B cell (primary cell): Measurements from ENCODE around the gene WNT3A. TPM values are rescaled to one million over a fixed set of nuclear protein-coding genes. Genes with fewer than 3 reads are reported as not detected.

Experiments used
- ATAC-seq: fragments of 200-7000 bp; cut with Tn5 transposase; one replicate; pipeline ENCODE4 v1.10.0; 2021; ENCODE audit warnings: low read depth, mild to moderate bottlenecking, moderate number of reproducible peaks, moderate library complexity
- CTCF ChIA-PET: fragments of 350-600 bp; sonication (Branson Sonifier 250); formaldehyde crosslinking; loops from one replicate; lab custom pipeline; 2021; ENCODE audit warnings: antibody characterized with exemption, inconsistent platforms; lab: Charles Lee
- POLR2A ChIA-PET: fragments of 350-600 bp; sonication (Branson Sonifier 250); formaldehyde crosslinking; loops from one replicate; lab custom pipeline; 2021; ENCODE audit warnings: antibody characterized with exemption; lab: Charles Lee
- DNase-seq: peaks from one replicate; pipeline ENCODE4 v3.0.0; 2013
- H2AFZ ChIP-seq: 2 replicates; pipeline ENCODE4 v1.6.1; 2012; ENCODE audit warnings: mild to moderate bottlenecking, low read depth, low read length; ENCODE audit not compliant: insufficient read depth, poor library complexity, severe bottlenecking
- H3K27ac ChIP-seq, 2 donors: 1 replicate in 1 of 2; 2 replicates in 1 of 2; pipeline ENCODE4 v1.5.1; 2012 to 2013; ENCODE audit warnings: low read length in 2 of 2, mild to moderate bottlenecking in 2 of 2, moderate library complexity in 1 of 2
- H3K27me3 ChIP-seq, 4 experiments: fragments of 200-600 bp in 1 of 4; sonication (generic) in 1 of 4; replicated peaks in 1 of 4; 1 replicate in 2 of 4; 2 replicates in 2 of 4; pipeline versions ENCODE4 v1.6.1 to v1.7.0; 2013 to 2016; ENCODE audit warnings: low read length in 3 of 4, mild to moderate bottlenecking in 2 of 4, mixed read lengths in 1 of 4, moderate library complexity in 1 of 4; ENCODE audit not compliant: insufficient read depth in 4 of 4, control insufficient read depth in 3 of 4; ENCODE audit errors: control extremely low read depth in 1 of 4
- H3K36me3 ChIP-seq, 2 experiments: replicated peaks in 1 of 2; 1 replicate in 1 of 2; 2 replicates in 1 of 2; pipeline versions ENCODE4 v1.6.1 to v1.7.1; 2013; ENCODE audit warnings: low read length in 1 of 2; ENCODE audit not compliant: insufficient read depth in 2 of 2, control insufficient read depth in 1 of 2; ENCODE audit errors: control extremely low read depth in 1 of 2, extremely low read depth in 1 of 2
- H3K4me1 ChIP-seq, 2 donors: fragments of 200-600 bp in 1 of 2; sonication (generic) in 1 of 2; 1 replicate in 1 of 2; 2 replicates in 1 of 2; pipeline versions ENCODE4 v1.5.1 to v1.6.1; 2013 to 2017; ENCODE audit warnings: low read length in 2 of 2; ENCODE audit not compliant: control insufficient read depth in 2 of 2, insufficient read depth in 2 of 2
- H3K4me2 ChIP-seq: replicated peaks from 2 replicates; pipeline ENCODE3; 2012; ENCODE audit warnings: mild to moderate bottlenecking, low read depth, low read length; ENCODE audit not compliant: poor library complexity, severe bottlenecking
- H3K4me3 ChIP-seq, 5 experiments: fragments of 200-600 bp in 1 of 5; sonication (generic) in 1 of 5; 1 replicate in 3 of 5; 2 replicates in 2 of 5; pipeline versions ENCODE4 v1.5.1 to v1.7.0; 2011 to 2016; ENCODE audit warnings: low read length in 4 of 5, mild to moderate bottlenecking in 4 of 5, low read depth in 2 of 5, control low read depth in 1 of 5, moderate library complexity in 1 of 5; ENCODE audit not compliant: insufficient read depth in 1 of 5; ENCODE audit errors: control extremely low read depth in 1 of 5, extremely low read depth in 1 of 5
- H3K79me2 ChIP-seq: fragments of 200-600 bp; sonication (generic); one replicate; pipeline ENCODE4 v1.6.0; 2016; ENCODE audit warnings: low read length; ENCODE audit not compliant: control insufficient read depth, insufficient read depth
- H3K9ac ChIP-seq: fragments of 200-600 bp; sonication (generic); 2 replicates; pipeline ENCODE4 v1.6.1; 2017; ENCODE audit warnings: mild to moderate bottlenecking, low read length, moderate library complexity
- H3K9me3 ChIP-seq, 3 donors: one replicate each; pipeline versions ENCODE4 v1.6.1 to v1.7.1; 2013; ENCODE audit warnings: low read length in 2 of 3; ENCODE audit not compliant: control insufficient read depth in 2 of 3, insufficient read depth in 1 of 3; ENCODE audit errors: control extremely low read depth in 1 of 3
- H4K20me1 ChIP-seq: 2 replicates; pipeline ENCODE4 v1.6.0; 2012; ENCODE audit warnings: mild to moderate bottlenecking, low read length; ENCODE audit not compliant: insufficient read depth, control insufficient read depth, poor library complexity, severe bottlenecking
- H3K27ac Mint-ChIP-seq: one replicate; pipeline ENCODE4 v1.8.0; 2021; ENCODE audit warnings: mixed read lengths
- H3K27me3 Mint-ChIP-seq: one replicate; pipeline ENCODE4 v1.8.0; 2021; ENCODE audit warnings: mixed read lengths
- H3K4me1 Mint-ChIP-seq: one replicate; pipeline ENCODE4 v1.8.0; 2021; ENCODE audit warnings: mixed read lengths
- H3K4me3 Mint-ChIP-seq: one replicate; pipeline ENCODE4 v1.8.0; 2021; ENCODE audit warnings: mixed read lengths
- H3K9me3 Mint-ChIP-seq: one replicate; pipeline ENCODE4 v1.8.0; 2022; ENCODE audit warnings: mixed read lengths; ENCODE audit not compliant: insufficient read depth
- CTCF ChIP-seq: fragments of 200-600 bp; IDR thresholded peaks from one replicate; pipeline ENCODE4 v1.8.0; 2022; ENCODE audit warnings: antibody characterized with exemption, mild to moderate bottlenecking
- EZH2 ChIP-seq: IDR thresholded peaks from 2 replicates; pipeline ENCODE4 v1.6.1; 2012; ENCODE audit warnings: borderline replicate concordance, low read depth, mild to moderate bottlenecking, moderate library complexity, low read length; ENCODE audit not compliant: insufficient read depth, poor library complexity, severe bottlenecking
- WGBS: methylation state at CpG from one replicate; pipeline ENCODE4 v1.1.5; 2013; ENCODE audit warnings: missing lambda C conversion rate; ENCODE audit not compliant: insufficient coverage; 5-methylcytosine and 5-hydroxymethylcytosine counted together
- intact Hi-C: fragments of 100-400 bp; cut with micrococcal nuclease; formaldehyde crosslinking; loops from one replicate; pipeline ENCODE4 v1.10.0; 2022
- polyA plus RNA-seq: library from polyadenylated mRNA; depleted of rRNA; stranded (reverse); fragments of >200 nt; gene quantifications from 2 replicates; pipeline ENCODE4 v1.2.3, GENCODE V29; 2012
- total RNA-seq, 2 donors: library from RNA; stranded (reverse); fragments of 120-200 nt in 1 of 2; gene quantifications; 1 replicate in 1 of 2; 2 replicates in 1 of 2; pipeline versions ENCODE4 v1.2.3 to v1.2.4, GENCODE V29; 2013 to 2022

Gene WNT3A
- total and polyA plus RNA-seq, 2 donors (not counting 1 experiment from before 2014, with no cell fraction given) = 0.03 TPM; not detected in 1

GRCh38 chr1:227996187-227996950 is 10.4 kb upstream of the WNT3A start:
- peaks cover 8% of the 10 kb centered on the region for H3K27me3 Mint-ChIP-seq
- intact Hi-C loops = no loop called here
- no peaks in the 10 kb centered on the region for H3K36me3 ChIP-seq
- H3K27ac Mint-ChIP-seq = no peak overlapping the region
- CTCF ChIA-PET = no interaction called here
- TF ChIP-seq CTCF (no peak), EZH2 (no peak)
- H3K4me1 ChIP-seq = no peaks in the 10 kb centered on the region
- ATAC-seq = no peak
- no peaks in the 10 kb centered on the region for H3K79me2 ChIP-seq
- peaks cover 15% of the 10 kb centered on the region for H3K9me3 Mint-ChIP-seq
- no peak overlapping the region for H3K27ac ChIP-seq
- H3K4me2 ChIP-seq = no peak overlapping the region
- DNase-seq = no peak
- no peak overlapping the region for H3K4me3 Mint-ChIP-seq
- no peaks in the 10 kb centered on the region for H4K20me1 ChIP-seq
- H3K4me3 ChIP-seq = no peak overlapping the region
- H3K4me1 Mint-ChIP-seq = no peaks in the 10 kb centered on the region
- peaks cover 0 to 4% (median 2%) of the 10 kb centered on the region in 4 experiments for H3K27me3 ChIP-seq
- H2AFZ ChIP-seq = no peak overlapping the region
- POLR2A ChIA-PET = no interaction called here
- peaks cover 1 to 28% (median 14%) of the 10 kb centered on the region in 3 donors for H3K9me3 ChIP-seq
- no CpG with 5 or more reads among the region's 1 CpG for WGBS
- no peak overlapping the region for H3K9ac ChIP-seq

- Mint-ChIP-seq H3K4me3 (no peak overlapping the region), H3K27ac (no peak overlapping the region), H3K9me3 (peaks cover 15% of the 10 kb centered on the region), H3K27me3 (peaks cover 21% of the 10 kb centered on the region), H3K4me1 (no peaks in the 10 kb centered on the region)
- Histone ChIP-seq H3K9me3 (peaks cover 1 to 28% (median 14%) of the 10 kb centered on the region in 3 donors), H3K27me3 (peaks cover 0 to 12% (median 4%) of the 10 kb centered on the region in 4 experiments), H3K79me2 (no peaks in the 10 kb centered on the region), H3K4me1 (no peaks in the 10 kb centered on the region), H3K4me3 (no peak overlapping the region), H3K36me3 (no peaks in the 10 kb centered on the region), H3K4me2 (no peak overlapping the region), H3K9ac (no peak overlapping the region), H4K20me1 (no peaks in the 10 kb centered on the region), H2AFZ (no peak overlapping the region), H3K27ac (no peak overlapping the region)
- DNase-seq (no peak), ATAC-seq (no peak)
- intact Hi-C loops = loop anchor here (1.0 kb wide), 1 partner anchor 517 kb away; no protein-coding TSS in a partner anchor
- ChIA-PET POLR2A (no interaction called here), CTCF (interaction anchor here (1.3 to 2.1 kb wide), 3 partner anchors 13 to 168 kb away, joined by 4 to 12 read pairs (median 10); no protein-coding TSS in a partner anchor)
- WGBS = 83% methylated on average over 6 of the region's 6 CpGs
- no peak for TF ChIP-seq EZH2
- no peak for TF ChIP-seq CTCF
These were observed 8.3 kb upstream of the WNT3A start for GRCh38 chr1:227998374-227999055.
